ENCODE results near the gene DOCK11. TPM values are rescaled to one million over a fixed set of nuclear protein-coding genes. Genes with fewer than 3 reads are reported as not detected.

Gene DOCK11
- total RNA-seq, 1 donor from 2014 or later, result 4.2 TPM

GRCh38 chrX:118522230-118522926, 26.8 kb downstream of the DOCK11 start:
- intact Hi-C loops (cut with DNase I), result no loop called here
- DNase-seq, result no peak
- ATAC-seq (ENCODE audit: poor library complexity), result no peak

- intact Hi-C loops (cut with DNase I), result no loop called here
- ATAC-seq (ENCODE audit: poor library complexity) (no peak), DNase-seq (no peak)
Measured at GRCh38 chrX:118523920-118524319, 28.3 kb downstream of the DOCK11 start.

DNA sequence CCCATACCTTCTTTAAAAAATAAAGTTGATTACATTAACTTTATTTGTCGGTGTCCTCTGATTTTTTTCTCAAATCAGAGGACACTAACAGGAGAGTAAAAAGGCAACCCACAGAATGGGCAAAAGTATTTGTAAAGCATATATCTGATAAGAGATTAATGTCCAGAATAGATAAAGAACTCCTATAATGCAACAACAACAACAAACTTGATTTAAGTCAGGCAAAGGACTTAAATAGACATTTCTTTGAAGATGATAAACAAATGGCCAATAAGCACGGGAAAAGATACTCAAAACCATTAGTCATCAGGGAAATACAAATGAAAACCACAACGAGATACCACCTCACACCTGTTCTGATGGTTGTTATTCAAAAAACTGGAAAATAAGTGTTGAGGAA, 28.7 kb downstream of the DOCK11 start:
- intact Hi-C loops (cut with DNase I), result no loop called here
- ATAC-seq (ENCODE audit: poor library complexity) (no peak), DNase-seq (no peak)

DNA sequence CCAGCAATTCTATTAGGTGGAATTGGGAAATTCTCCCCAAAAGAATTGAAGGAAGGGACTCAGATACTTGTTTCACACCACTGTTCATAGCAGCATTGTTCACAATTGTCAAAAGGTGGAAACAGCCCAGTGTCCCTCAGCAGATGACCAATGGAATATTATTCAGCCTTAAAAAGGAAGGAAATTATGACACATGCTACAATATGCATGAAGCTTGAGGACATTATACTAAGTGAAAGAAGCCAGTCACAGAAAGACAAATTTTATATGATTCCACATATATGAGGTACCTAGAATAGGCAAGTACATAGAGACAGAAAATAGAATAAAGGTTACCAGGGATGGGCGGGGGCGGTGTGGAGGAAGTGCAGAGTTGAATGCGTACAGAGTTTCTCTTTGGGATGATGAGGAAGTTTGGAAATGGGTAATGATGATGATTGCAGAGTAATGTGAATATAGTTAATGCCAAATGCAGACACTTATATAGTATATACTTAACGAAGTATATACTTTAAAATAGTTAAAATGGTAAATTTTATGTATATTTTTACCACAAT, 29.6 kb downstream of the DOCK11 start:
- DNase-seq (no peak), ATAC-seq (ENCODE audit: poor library complexity) (no peak)
- intact Hi-C loops (cut with DNase I), result no loop called here

- DNase-seq, result no peak
- peak; percentile 46 for ATAC-seq (ENCODE audit: poor library complexity)
- intact Hi-C loops (cut with DNase I), result no loop called here
Measured at GRCh38 chrX:118526149-118526548, 30.5 kb downstream of the DOCK11 start.

DNA sequence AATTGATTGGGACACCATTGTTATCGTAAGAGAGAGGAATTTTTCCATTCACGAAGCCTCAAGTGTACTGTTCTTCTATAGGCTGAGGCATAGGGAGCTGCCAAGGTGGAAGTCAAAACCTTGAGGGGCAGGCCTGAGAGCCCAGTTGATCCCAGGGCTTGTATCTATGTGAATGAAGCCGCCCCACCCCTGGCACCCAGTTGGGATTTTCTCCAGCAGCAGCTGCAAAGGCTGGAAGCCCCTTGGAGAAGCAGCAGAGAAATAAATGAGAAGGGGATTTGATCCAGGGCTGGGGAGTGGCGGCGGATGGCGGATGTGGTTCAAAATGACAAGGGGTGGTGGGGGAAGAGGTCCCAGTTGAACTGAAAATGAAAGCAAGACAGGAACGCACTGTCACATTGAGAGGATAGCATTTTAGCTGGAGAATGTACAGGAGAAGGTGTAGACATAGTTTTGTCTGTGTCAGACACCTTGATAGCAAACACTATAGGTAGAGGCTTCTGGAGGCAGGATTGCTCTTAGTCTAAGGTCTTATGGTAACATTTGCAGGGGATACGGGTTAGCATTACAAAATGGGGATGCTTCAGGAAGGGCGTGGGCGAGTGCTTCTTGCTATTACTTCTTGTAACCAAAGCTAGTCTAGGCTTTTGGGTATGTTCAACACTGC, 32.6 kb downstream of the DOCK11 start:
- intact Hi-C loops (cut with DNase I), result no loop called here
- DNase-seq (no peak), ATAC-seq (ENCODE audit: poor library complexity) (no peak)

- ATAC-seq (ENCODE audit: poor library complexity), result no peak
- intact Hi-C loops (cut with DNase I), result no loop called here
Measured at GRCh38 chrX:118530219-118530911, 34.8 kb downstream of the DOCK11 start.

GRCh38 chrX:118534716-118535493, 39.3 kb downstream of the DOCK11 start:
- ATAC-seq (ENCODE audit: poor library complexity) (no peak), DNase-seq (no peak)
- intact Hi-C loops (cut with DNase I), result no loop called here

More at GRCh38 chrX:118530219-118530911, 34.8 kb downstream of the DOCK11 start:
- DNase-seq, result no peak

DNA sequence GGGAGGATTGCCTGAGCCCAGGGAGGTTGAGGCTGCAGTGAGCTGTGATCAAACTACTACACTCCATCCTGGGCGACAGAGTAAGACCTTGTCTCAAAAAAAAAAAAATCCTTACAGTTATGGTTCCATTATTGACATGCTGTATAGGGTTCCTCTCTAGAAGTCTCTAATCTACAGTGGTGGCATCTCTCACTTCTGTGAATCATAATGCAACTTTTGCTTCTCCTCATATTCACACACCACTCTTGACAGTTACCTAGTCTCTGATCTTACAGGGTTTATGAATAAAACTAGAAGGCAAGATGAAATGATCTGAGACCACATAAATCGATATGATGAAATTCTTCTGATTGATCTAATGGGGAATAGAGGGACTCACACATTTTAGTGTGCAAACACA, 40.6 kb downstream of the DOCK11 start:
- intact Hi-C loops (cut with DNase I), result no loop called here
- DNase-seq (no peak), ATAC-seq (ENCODE audit: poor library complexity) (no peak)

GRCh38 chrX:118536687-118537461, 41.3 kb downstream of the DOCK11 start:
- ATAC-seq (ENCODE audit: poor library complexity), result peak; percentile 45

DNA sequence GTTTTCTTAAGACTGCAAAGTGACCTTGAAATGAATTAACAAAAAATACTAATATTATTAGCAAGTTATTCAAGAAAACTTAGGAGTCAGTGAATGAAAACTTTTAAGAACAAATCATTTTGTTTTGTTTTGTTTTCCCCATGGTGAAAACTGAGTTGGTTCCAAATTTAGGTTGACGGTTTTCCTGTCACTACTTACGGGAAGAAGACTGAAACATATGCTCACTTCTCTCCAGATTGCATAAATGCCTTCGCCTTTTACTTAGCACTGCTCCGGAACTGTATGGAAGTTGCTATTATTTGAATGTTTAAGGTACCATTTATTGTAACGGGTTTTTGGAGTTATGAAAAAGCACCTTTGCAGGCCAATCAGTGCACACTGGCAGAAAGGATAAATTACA, 42.8 kb downstream of the DOCK11 start:
- DNase-seq (no peak), ATAC-seq (ENCODE audit: poor library complexity) (no peak)
- intact Hi-C loops (cut with DNase I), result no loop called here

More at GRCh38 chrX:118536687-118537461, 41.3 kb downstream of the DOCK11 start:
- DNase-seq, result no peak
- intact Hi-C loops (cut with DNase I), result no loop called here

GRCh38 chrX:118540342-118540741, 44.7 kb downstream of the DOCK11 start:
- DNase-seq, result no peak
- intact Hi-C loops (cut with DNase I), result no loop called here
- ATAC-seq (ENCODE audit: poor library complexity), result no peak

DNA sequence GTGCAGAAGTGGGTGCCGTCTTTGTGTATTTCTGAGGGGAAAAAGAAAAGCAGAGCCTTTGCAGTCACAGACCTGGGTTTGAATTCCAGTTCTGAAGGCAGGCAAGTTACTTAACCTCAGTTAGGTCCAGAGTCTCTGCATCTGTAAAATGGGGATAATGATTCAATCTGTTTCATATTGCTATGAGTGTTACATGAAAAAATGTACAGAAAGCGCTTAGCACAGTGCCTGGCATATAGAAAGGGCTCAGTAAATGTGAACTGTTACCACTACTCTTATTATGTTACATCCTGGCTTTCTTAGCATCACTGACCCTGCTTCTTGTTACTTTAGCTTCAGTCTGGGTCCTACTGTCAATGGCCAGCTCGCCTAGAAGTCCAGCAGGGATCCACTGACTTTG, 45.9 kb downstream of the DOCK11 start:
- ATAC-seq (ENCODE audit: poor library complexity) (no peak), DNase-seq (no peak)
- intact Hi-C loops (cut with DNase I), result no loop called here

DNA sequence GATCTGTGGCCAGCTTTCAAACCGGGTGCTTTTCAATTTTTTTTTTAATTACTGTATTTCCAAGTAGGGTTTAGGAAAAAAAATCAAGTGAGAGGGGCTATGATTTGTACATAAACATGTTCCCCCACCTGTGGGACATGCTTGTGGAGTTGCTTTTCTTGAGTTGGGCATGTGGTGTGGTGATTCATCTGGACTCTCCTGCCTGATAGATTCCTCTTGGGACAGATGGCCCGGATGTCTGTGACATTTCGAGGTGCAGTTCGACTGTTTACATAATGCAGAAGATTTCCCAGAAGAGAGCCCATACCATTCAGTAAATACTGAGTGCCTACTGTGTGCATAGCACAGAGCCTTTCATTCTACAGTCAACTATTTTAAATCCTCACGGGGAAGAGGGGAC, 49.9 kb downstream of the DOCK11 start:
- intact Hi-C loops (cut with DNase I), result no loop called here
- no peak for ATAC-seq (ENCODE audit: poor library complexity)
- no peak for DNase-seq

GRCh38 chrX:118548841-118549240, 53.2 kb downstream of the DOCK11 start:
- ATAC-seq (ENCODE audit: poor library complexity) (no peak), DNase-seq (no peak)
- intact Hi-C loops (cut with DNase I), result no loop called here

DNA sequence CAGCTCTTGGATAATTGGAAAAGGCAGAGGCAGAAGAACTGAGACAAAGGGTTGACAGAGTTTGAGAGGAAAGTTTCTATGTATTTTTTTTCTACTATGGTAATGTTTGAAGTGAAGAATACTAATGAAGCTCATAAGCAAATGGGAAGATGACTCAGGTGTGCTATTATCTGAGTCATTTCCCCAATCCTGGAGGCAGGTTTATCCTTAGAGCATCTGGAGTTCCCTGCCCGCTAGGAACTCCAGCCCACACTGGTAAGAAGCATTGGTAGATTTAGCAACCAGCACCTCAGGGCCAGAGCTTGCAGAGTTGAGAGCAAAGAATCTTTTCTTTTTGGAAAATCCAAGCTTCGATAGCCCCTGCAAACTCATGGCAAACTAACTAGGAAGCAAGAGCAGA, 55.2 kb downstream of the DOCK11 start:
- intact Hi-C loops (cut with DNase I), result no loop called here
- no peak for DNase-seq
- no peak for ATAC-seq (ENCODE audit: poor library complexity)

DNA sequence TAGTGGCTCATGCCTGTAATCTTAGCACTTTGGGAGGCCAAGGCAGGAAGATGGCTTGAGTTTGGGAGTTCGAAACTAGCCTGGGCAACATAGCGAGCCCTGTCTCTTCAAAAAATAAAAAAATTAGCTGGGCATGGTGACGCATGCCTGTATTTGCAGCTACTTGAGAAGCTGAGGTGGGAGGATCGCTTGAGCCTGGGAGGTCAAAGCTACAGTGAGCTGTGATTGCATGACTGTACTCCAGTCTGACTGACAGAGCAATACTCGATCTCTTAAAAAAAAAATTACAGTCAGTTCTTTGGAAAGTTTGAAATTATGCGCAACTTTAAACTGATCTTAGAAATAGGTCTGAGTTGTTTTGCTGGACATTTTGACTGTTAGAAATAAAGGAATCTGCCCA, 55.8 kb downstream of the DOCK11 start:
- intact Hi-C loops (cut with DNase I), result no loop called here
- no peak for DNase-seq
- no peak for ATAC-seq (ENCODE audit: poor library complexity)
